ENCODE data around the gene DMD.

- no peak for TF ChIP-seq CTCF (IDR thresholded peaks at IDR 0.05; ENCODE audit: control extremely low read depth in 1 of 3, insufficient read depth in 1 of 3, low read depth in 1 of 3, low read length in 3 of 3)
- no peak for TF ChIP-seq KDM1A (IDR thresholded peaks at IDR 0.05; ENCODE audit: borderline replicate concordance, low read length)
- TF ChIP-seq EZH2 (IDR thresholded peaks at IDR 0.05; ENCODE audit: low read depth, low read length, severe bottlenecking), result no peak
- no peak for TF ChIP-seq ZNF274 (IDR thresholded peaks at IDR 0.05; ENCODE audit: borderline replicate concordance, extremely low read depth, low read length)
- TF ChIP-seq GABPA (IDR thresholded peaks at IDR 0.05; ENCODE audit: borderline replicate concordance, insufficient read depth, low read length), result no peak
- no peak for TF ChIP-seq TAF1 (IDR thresholded peaks at IDR 0.05; ENCODE audit: low read depth, low read length)
Observed at GRCh38 chrX:33078273-33078672, 133.1 kb downstream of the DMD start.

Measured in H1 (cell line).